ENCODE measurements around the gene ZRANB3. TPM values are rescaled to one million over a fixed set of nuclear protein-coding genes. Genes with fewer than 3 reads are reported as not detected.
"Not testable (repeated sequence)": the region's sequence is repeated elsewhere in the genome, so short reads cannot be mapped to it uniquely, and the experiment has no call there.

ZRANB3 gene
- total and polyA plus RNA-seq, 9 donors, result 2.6 to 11.4 (median 7.1) TPM

GRCh38 chr2:135130751-135131150 lies 400.3 kb downstream of the ZRANB3 start:
- no peak for DNase-seq
- Histone ChIP-seq H3K27ac (no peak overlapping the region), H3K4me3 (no peak overlapping the region), H3K27me3 (no peaks in the 10 kb centered on the region), H3K36me3 (no peaks in the 10 kb centered on the region), H3K4me1 (ENCODE audit: insufficient read depth) (no peaks in the 10 kb centered on the region), H3K9me3 (no peaks in the 10 kb centered on the region)
- intact Hi-C loops (cut with DNase I), result no loop called here
- 95 to 97% (median 96%) methylated on average over 2 of the region's 2 CpGs for WGBS, 3 donors
- TF ChIP-seq POLR2A (IDR thresholded peaks at IDR 0.05), result no peak
- TF ChIP-seq EP300 (IDR thresholded peaks at IDR 0.05), result no peak
- TF ChIP-seq, protein P1, sequence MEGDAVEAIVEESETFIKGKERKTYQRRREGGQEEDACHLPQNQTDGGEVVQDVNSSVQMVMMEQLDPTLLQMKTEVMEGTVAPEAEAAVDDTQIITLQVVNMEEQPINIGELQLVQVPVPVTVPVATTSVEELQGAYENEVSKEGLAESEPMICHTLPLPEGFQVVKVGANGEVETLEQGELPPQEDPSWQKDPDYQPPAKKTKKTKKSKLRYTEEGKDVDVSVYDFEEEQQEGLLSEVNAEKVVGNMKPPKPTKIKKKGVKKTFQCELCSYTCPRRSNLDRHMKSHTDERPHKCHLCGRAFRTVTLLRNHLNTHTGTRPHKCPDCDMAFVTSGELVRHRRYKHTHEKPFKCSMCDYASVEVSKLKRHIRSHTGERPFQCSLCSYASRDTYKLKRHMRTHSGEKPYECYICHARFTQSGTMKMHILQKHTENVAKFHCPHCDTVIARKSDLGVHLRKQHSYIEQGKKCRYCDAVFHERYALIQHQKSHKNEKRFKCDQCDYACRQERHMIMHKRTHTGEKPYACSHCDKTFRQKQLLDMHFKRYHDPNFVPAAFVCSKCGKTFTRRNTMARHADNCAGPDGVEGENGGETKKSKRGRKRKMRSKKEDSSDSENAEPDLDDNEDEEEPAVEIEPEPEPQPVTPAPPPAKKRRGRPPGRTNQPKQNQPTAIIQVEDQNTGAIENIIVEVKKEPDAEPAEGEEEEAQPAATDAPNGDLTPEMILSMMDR (IDR thresholded peaks at IDR 0.05), result no peak

DNA sequence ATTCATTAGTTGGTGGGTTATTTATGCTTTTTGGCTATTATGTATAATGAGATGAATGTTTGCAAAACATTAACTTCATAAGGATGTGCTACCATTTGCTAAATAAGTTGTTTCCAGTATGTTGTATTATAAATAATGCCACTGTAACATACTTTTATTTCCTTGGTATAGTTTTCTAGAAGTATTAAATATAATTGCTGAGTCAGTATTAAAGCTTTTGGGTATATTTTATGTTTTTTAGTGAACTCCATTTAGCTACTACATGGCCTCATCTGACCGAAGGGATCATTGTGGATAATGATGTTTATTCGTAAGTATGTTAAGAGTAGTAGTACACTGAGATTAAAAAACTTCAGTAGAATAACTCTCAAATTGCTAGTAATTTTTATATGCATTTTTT lies 405.1 kb downstream of the ZRANB3 start:
- no peak overlapping the region for H3K27ac ChIP-seq
- intact Hi-C loops (cut with DNase I), result no loop called here

DNA sequence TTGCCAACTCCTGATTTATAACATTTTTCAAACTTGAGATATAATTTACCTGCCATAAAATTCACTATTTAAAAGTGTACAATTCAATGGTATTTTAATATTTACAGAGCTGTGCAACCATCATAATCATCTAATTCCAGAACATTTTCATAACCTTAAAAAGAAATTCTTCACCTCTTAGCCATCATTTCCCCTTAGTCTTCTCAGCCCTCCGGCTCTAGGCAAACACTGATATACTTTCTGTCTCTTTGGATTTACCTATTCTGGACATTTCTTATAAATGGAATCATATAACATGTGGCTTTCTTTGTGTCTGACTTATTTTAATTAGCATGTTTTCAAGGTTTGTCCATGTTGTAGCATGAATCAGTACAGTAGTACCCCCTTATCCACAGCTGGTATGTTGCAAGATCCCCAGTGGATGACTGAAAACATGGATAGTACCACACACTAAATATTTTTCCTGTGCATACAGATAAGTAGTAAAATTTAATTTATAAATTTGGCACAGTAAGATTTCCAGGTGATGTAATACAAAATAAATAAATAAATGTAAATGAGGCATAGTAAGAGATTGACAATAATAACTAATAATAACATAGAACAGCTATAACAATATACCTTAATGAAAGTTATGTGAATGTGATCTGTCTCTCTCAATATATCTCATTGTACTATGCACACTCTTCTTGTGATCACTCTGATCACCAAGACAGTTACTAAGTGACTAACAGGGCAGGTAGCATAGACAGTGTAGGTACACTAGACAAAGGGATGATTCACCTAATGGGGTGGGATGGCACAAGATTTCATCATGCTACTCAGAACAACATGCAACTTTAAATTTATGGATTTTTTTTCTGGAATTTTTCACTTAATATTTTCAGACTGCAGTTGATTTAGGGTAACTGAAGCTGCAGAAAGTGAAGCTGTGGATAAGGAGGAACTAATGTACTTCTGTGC lies 405.8 kb downstream of the ZRANB3 start:
- H3K27ac ChIP-seq, result no peak overlapping the region
- no peaks in the 10 kb centered on the region for H3K36me3 ChIP-seq
- H3K27me3 ChIP-seq, result no peaks in the 10 kb centered on the region
- H3K9me3 ChIP-seq, result no peaks in the 10 kb centered on the region
- H3K4me3 ChIP-seq, result no peak overlapping the region
- H3K4me1 ChIP-seq (ENCODE audit: insufficient read depth), result no peaks in the 10 kb centered on the region
- WGBS, 3 donors, result 13 to 48% (median 34%) methylated on average over 1 of the region's 1 CpG
- DNase-seq, result no peak
- intact Hi-C loops (cut with DNase I), result no loop called here
- no peak for TF ChIP-seq EP300 (IDR thresholded peaks at IDR 0.05)
- TF ChIP-seq, protein P1 (IDR thresholded peaks at IDR 0.05), result no peak
- TF ChIP-seq POLR2A (IDR thresholded peaks at IDR 0.05), result no peak

More for the DNA sequence above, 405.1 kb downstream of the ZRANB3 start:
- Histone ChIP-seq H3K36me3 (no peaks in the 10 kb centered on the region), H3K9me3 (no peaks in the 10 kb centered on the region), H3K27me3 (no peaks in the 10 kb centered on the region), H3K4me1 (ENCODE audit: insufficient read depth) (no peaks in the 10 kb centered on the region), H3K4me3 (no peak overlapping the region)
- no peak for DNase-seq
- 78 to 95% (median 93%) methylated on average over 2 of the region's 2 CpGs for WGBS, 3 donors
- TF ChIP-seq EP300 (IDR thresholded peaks at IDR 0.05) (no peak), POLR2A (IDR thresholded peaks at IDR 0.05) (no peak)
- TF ChIP-seq, protein P1 (IDR thresholded peaks at IDR 0.05), result no peak

- H3K4me3 ChIP-seq; H3K27ac ChIP-seq; DNase-seq; H3K4me1 ChIP-seq (ENCODE audit: insufficient read depth); H3K27me3 ChIP-seq; intact Hi-C loops (cut with DNase I); H3K36me3 ChIP-seq; H3K9me3 ChIP-seq: not testable (repeated sequence)
- 87 to 90% (median 89%) methylated on average over 6 of the region's 6 CpGs for WGBS, 3 donors
Measured at GRCh38 chr2:135121658-135122039, 409.4 kb downstream of the ZRANB3 start.

DNA sequence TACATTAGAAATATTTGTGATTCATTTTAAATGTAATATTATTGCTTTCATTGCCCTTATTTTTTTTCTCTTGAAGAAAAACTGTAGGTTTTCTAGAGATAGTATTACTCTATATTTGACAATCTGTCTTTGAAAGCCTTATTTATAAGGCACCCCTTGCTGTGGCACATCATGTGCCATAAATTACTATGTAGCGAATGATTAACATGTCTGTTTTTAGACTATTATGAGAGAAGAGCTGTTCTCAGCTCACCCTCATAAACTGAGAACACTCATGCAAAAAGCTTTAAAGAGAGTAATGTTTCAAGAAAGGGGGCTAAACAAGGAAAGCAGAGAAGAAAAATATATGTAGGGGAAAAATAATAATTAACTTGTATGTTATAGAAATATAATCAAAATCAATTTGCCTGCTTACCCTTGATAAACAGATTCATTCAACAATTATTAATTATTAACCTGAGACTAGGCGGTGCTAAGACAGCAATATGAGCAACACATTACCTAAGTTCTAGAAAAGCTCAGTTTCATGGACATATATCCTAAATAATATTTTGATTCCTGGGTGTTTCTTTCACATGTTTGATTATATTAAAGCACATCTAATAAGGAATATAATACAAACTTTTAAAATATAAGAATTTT lies 409.9 kb downstream of the ZRANB3 start:
- Histone ChIP-seq H3K4me1 (ENCODE audit: insufficient read depth) (no peaks in the 10 kb centered on the region), H3K27me3 (no peaks in the 10 kb centered on the region), H3K9me3 (no peaks in the 10 kb centered on the region), H3K27ac (no peak overlapping the region), H3K36me3 (no peaks in the 10 kb centered on the region), H3K4me3 (no peak overlapping the region)
- WGBS, 3 donors, result 96 to 99% (median 98%) methylated on average over 2 of the region's 2 CpGs
- no peak for DNase-seq
- intact Hi-C loops (cut with DNase I), result no loop called here
- TF ChIP-seq POLR2A (IDR thresholded peaks at IDR 0.05), result no peak
- TF ChIP-seq, protein P1 (IDR thresholded peaks at IDR 0.05), result no peak
- TF ChIP-seq EP300 (IDR thresholded peaks at IDR 0.05), result no peak

All from ovary (tissue), 9 donors.